ENCODE data around the gene EPHA6.

- TF ChIP-seq TAF1 (IDR thresholded peaks at IDR 0.05; ENCODE audit: low read depth, low read length) (no peak), POLR2AphosphoS5 (IDR thresholded peaks at IDR 0.05; ENCODE audit: low read depth, low read length) (no peak), POLR2A (IDR thresholded peaks at IDR 0.05; ENCODE audit: low read depth, low read length) (no peak), SPI1 (IDR thresholded peaks at IDR 0.05; ENCODE audit: low read depth, low read length) (no peak), PAX5 (IDR thresholded peaks at IDR 0.05; ENCODE audit: insufficient read depth, low read length, severe bottlenecking) (no peak)
Measured at GRCh38 chr3:97391167-97391566, 576.8 kb downstream of the EPHA6 start.
